GM19328 (cell line): ENCODE measurements around the gene ZMPSTE24.
"Not testable (repeated sequence)": the region's sequence is repeated elsewhere in the genome, so short reads cannot be mapped to it uniquely, and the experiment has no call there.

Source experiments
- ATAC-seq: cut with Tn5 transposase; IDR thresholded peaks from one replicate; pipeline ENCODE4 v1.9.1; 2021; ENCODE audit warnings: mild to moderate bottlenecking, moderate library complexity; ENCODE audit not compliant: unreplicated experiment

The ZMPSTE24 gene

GRCh38 chr1:40316595-40317393 lies 58.8 kb downstream of the ZMPSTE24 start, which contains the start of gene COL9A2:
Gene COL9A2, minus strand, starts transcription at chr1:40317286. Its CDS starts 89 bp downstream, at chr1:40317197.
- ATAC-seq, result no peak

- ATAC-seq, result no peak
Measured at GRCh38 chr1:40317394-40318074, 59.5 kb downstream of the ZMPSTE24 start.

- ATAC-seq, result no peak
Measured at GRCh38 chr1:40318476-40318875, 60.4 kb downstream of the ZMPSTE24 start.

GRCh38 chr1:40318970-40319621 lies 61.1 kb downstream of the ZMPSTE24 start:
- no peak for ATAC-seq

GRCh38 chr1:40331403-40331802 lies 73.4 kb downstream of the ZMPSTE24 start:
- not testable (repeated sequence) for ATAC-seq

- no peak for ATAC-seq
Measured at GRCh38 chr1:40332695-40333094, 74.7 kb downstream of the ZMPSTE24 start.

- no peak for ATAC-seq
Measured at GRCh38 chr1:40337443-40337842, 79.4 kb downstream of the ZMPSTE24 start.

- ATAC-seq, result no peak
Measured at GRCh38 chr1:40338745-40339419, 80.8 kb downstream of the ZMPSTE24 start.

GRCh38 chr1:40339420-40340323 lies 81.6 kb downstream of the ZMPSTE24 start:
- no peak for ATAC-seq

- ATAC-seq, result no peak
Measured at GRCh38 chr1:40341491-40342380, 83.7 kb downstream of the ZMPSTE24 start.

- ATAC-seq, result not testable (repeated sequence)
Measured at GRCh38 chr1:40342381-40342717, 84.3 kb downstream of the ZMPSTE24 start.
